Stimulated activated CD4-positive, alpha-beta T cell treated with anti-CD3 and anti-CD28 coated beads, Interleukin-1b, Interleukin-23, amount 100 ng/mL, for 24 hours (primary cell): ENCODE measurements around the gene NCAPG.

ENCODE experiments used
- DNase-seq, 4 experiments: peaks; one replicate each; pipeline ENCODE4 v3.0.0-alpha.2; 2020; ENCODE audit warnings: low read depth in 4 of 4, low spot score in 1 of 4

Gene NCAPG, protein sequence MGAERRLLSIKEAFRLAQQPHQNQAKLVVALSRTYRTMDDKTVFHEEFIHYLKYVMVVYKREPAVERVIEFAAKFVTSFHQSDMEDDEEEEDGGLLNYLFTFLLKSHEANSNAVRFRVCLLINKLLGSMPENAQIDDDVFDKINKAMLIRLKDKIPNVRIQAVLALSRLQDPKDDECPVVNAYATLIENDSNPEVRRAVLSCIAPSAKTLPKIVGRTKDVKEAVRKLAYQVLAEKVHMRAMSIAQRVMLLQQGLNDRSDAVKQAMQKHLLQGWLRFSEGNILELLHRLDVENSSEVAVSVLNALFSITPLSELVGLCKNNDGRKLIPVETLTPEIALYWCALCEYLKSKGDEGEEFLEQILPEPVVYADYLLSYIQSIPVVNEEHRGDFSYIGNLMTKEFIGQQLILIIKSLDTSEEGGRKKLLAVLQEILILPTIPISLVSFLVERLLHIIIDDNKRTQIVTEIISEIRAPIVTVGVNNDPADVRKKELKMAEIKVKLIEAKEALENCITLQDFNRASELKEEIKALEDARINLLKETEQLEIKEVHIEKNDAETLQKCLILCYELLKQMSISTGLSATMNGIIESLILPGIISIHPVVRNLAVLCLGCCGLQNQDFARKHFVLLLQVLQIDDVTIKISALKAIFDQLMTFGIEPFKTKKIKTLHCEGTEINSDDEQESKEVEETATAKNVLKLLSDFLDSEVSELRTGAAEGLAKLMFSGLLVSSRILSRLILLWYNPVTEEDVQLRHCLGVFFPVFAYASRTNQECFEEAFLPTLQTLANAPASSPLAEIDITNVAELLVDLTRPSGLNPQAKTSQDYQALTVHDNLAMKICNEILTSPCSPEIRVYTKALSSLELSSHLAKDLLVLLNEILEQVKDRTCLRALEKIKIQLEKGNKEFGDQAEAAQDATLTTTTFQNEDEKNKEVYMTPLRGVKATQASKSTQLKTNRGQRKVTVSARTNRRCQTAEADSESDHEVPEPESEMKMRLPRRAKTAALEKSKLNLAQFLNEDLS

DNA sequence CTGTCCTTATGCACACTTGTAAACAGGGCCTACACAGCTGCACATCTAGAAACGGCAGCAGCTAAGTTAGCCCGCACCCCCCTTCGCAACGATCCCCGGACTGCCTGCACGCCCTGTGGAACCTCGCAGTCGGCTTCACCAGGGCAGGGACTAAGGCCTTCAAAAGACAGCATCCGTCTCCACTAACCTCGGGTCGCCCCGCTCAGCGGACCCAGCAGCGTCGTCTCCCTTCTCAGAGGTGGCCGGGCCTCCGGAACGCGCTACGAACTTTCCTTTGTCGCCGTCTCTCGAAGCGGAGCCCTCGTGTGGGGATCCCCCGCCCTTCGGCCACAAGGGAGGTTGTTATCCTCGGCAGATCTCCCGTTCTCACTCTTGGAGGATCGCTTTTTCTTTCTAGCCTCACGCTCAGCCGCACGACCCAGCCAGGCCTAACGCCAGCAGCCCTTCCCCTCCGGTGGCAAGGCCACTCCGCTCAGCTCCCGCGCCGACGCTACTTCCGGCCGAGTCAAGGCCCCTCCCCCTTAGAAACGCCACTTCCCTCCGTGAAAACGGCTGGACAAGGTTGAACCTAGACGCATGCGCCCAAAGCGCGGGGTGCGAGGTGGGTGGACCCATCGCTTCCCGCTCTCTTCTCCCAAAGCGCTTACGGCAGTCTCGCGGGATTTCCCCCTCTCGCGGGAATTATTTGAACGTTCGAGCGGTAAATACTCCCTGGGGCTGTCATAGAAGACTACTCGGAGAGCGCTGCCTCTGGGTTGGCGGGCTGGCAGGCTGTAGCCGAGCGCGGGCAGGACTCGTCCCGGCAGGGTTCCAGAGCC lies at the start of gene NCAPG, which contains the start of gene DCAF16:
Gene NCAPG (plus strand): TSS at position 720 of the 818 bp plus-strand sequence. CDS start 99 bp downstream, outside the sequence.
Gene DCAF16 (minus strand): TSS at position 498 of the 818 bp plus-strand sequence. CDS start 6,616 bp downstream, outside the sequence.
- peak; percentile 96 to 99 (median 99) for DNase-seq

DNA sequence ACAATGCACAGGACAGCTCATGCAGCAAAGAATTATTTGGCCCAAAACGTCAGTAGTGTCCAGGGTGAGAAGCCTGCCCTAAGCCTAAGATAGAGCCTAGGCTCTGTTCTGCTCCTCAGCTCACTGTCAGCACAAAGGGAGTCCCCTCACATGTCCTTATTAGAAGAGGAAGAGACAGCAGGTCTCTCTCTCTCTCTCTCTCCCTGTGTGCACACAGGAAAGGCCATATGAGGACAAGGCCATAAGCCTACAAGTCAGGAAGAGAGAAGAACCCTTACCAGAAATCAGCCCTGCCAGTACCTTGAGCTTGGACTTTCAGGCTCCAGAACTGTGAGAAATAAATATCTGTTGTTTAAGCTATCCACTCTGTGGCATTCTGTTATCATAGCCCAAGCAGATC lies 49.7 kb upstream of the NCAPG start:
- DNase-seq: no peak

DNA sequence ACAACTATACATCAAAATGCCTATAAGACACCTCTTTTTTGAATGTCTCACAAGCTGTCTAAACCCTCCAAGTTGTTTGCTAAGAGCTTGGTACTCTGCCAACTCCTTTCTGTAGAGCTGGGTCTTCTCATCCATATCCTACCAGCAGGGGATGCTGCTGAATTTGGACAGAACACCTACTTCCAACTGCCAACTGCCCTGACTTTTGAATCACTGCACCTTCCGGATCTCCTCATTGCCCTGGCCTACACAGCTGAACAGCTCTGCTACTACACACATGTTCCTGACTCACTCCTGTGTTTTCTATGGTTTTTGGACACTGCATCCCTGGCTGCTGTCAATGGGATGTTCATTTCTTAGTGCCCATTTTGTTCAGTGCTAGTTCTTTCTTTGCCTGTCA lies 48.1 kb upstream of the NCAPG start:
- no peak for DNase-seq

DNA sequence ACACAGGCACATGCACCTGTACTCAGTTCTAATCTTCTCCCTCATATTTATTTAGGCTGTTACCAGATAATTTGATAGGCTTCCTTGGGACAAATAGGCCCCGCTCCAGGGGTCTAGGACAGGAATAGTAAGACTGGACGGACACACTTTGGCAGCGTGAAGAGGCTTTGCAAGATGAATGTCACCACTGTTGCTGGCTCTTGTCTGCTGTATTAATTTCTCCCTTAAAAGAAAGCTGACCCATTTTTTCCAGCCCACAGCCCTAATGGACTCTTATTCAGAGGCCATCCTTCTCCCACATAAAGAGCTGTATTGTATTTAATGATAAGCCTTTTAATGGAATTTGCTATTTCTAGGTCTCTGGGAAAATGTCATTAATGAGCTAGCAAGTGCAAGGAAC lies 47.4 kb upstream of the NCAPG start:
- DNase-seq: no peak

DNA sequence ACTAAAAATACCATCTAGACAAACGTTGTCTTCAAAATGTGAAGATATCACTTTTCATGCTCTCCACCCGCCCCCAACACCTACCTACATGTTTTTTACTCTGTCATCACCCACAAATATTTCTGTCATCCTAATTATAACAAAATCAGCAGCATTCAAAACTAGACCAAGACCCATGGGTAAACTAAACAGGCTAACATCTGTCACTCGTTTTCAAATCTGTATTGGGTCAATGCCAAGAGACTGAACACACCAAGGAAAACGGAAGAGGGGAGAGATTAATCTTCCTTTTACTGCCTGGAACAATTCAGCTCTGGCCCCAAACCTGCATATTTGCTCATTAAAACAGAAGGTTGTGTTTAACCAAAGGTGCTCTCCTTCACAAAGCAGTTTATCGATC lies 46.8 kb upstream of the NCAPG start:
- no peak for DNase-seq

DNA sequence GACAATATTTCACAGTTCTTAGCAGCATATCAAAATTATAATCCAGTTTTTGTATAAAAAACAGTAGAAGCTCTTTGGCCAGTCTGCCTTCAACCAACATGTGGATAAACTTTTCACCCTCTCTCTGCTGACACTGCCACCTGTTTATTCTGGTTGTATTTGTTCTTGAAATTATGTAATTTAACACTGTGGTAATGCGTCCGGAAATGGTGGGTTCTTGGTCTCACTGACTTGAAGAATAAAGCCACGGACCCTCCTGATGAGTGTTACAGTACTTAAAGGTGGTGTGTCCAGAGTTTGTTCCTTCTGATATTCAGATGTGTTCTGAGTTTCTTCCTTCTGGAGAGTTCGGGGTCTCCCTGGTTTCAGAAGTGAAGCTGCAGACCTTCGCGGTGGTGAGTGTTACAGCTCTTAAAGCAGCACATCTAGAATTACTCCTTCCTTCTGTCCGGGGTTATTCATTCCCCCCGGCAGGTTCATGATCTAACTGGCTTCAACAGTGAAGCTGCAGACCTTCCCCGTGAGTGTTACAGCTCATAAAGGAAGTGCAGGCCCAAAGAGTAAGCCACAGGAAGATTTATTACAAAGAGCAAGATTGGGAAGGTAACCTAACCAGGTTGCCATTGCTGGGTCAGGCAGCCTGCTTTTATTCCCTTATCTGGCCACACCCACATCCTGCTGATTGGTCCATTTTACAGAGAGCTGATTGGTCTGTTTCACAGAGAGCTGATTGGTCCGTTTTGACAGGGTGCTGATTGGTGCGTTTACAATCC lies 45.1 kb upstream of the NCAPG start:
- no peak for DNase-seq

DNA sequence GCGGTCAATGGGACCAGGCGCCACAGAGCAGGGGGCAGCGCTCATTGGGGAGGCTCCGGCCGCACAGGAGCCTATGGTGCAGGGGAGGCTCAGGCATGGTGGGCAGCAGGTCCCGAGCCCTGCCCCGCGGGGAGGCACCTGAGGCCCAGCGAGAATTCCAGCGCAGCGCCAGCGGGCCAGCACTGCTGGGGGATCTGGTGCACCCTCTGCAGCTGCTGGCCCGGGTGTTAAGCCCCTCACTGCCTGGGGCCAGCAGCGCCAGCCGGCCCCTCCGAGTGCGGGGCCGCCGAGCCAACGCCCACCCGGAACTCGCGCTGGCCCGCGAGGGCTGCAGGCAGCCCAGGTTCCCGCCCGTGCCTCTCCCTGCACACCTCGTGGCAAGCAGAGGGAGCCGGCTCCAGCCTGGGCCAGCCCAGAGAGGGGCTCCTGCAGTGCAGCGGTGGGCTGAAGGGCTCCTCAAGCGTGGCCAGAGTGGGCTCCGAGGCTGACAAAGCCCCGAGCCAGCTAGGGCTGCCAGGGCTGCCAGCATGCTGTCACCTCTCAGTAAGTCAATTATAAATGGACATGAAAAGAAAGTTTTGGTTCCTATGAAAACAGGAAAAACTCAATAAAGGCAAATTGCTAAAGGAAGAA lies 43.8 kb upstream of the NCAPG start:
- no peak for DNase-seq

DNA sequence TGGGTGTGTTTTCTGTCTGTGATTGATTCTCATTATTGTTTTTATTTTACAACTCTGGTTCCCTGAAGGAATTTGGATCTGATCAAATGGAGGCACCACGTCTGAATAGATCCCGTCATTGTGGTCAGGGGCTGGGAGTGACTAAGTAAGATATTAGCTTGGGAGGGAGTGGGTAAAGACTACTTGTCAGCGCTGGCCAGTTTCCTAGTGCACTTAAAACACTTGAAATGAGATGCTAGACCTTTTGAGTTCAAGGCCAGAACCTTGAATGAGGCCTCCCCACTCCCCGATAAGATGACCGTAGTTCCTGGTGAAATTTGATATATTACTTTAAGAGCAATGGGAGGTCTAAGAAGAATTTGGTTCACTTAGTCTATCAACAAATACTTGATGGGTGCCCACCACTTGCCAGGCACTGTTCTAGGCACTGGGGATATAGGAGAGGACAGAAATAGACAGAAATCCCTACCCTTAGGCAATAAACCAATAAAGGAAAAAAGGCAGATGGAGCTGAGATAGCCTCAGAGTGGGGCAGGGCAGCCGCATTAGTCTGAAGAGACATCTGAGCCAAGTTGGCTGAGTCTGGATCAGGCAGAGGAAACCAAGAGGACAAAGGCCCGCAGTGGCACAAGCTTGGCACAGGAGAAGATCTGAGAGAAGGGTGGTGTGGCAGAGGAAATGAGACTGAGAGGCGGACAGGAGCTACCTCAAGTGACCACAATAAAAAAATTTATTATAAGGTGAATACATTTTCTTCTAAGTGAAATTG lies 41.2 kb upstream of the NCAPG start:
- no peak for DNase-seq

DNA sequence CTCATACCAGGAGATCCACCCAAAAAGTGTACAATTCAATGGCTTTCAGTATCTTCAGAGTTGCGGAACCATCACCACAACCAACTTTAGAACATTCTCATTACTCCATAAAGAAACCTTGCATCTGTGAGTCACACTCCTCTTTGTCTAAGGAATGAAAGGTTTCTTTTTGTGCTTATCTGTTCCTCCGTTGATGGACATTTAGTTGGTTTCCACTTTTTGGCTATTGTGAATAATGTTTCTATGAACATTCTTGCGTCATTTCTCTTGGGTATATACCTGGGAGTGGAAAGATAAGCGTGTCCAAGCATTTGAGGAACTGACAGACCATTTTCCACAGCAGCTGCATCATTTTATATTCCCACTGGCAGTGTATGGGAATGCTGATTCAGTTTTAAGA lies 39.9 kb upstream of the NCAPG start:
- DNase-seq: no peak

DNA sequence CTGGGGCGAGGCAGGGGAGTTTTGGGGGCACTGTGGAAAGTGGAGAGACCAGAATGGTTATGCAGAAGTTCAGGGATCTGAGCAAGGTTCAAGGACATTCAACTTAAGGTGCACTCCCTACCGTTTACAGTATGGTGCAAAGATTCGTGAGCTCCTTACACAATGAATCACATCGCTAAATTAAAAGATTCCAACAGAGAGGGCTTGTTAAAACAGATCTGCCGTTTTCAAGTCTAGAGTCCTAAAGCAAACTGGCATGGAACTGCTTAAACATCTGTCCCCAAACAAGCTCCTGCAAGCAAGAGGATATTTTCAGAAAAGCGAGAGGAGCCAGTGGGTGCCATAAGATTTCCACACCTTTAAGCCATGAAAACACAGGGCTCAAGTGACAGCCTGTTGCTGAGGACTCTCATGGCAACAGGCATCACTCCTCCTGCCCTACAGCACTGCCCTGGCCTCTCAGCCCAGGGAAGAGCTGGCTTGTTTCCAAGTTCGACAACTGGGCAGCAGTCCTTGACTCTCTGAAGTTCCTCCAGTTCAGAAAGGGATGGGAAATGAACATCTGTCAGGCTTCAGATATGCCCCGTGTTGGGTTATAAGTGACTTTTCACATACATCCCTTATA lies 39.4 kb upstream of the NCAPG start:
- no peak for DNase-seq

DNA sequence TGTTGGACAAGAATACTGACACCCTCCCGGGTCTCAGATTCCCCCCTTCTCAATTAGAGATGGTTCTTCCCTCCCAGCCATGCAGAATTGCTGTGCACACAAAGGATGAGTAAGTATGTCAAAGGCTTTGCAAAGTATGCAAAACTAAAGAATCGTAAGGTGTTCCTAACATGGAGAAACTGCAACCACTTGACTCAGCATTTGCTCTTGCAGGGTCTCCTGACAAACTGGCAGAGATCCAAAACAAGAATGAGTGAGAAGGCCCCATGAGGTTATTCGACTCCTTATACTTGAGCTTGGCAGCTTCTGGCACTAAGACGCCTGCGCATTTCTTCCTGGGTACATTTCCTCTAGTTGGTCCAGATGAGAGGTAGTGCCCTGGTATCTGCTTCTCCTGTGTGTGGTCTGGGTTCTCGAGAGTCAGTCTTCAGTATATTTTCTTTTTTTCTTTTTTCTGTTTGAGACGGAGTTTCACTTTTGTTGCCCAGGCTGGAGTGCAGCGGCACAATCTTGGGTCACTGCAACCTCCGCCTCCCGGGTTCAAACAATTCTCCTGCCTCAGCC lies 37.6 kb upstream of the NCAPG start:
- DNase-seq: no peak

DNA sequence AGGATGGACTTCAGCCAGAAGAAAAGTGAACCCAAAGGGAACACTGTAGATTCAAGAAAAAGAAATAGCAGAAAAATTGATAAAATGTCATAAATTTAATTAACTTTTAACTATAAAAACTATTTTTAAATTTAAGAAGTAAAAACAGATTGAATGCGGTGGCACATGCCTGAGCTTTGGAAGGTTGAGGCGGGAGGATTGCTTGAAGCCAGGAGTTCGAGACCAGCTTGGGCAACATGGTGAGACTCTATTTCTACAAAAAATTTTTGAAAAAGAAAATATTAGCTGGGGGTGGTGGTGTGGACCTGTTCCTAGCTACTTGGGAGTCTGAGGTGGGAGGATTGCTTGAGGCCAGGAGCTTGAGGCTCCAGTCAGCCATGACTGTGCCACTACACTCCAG lies 32.3 kb upstream of the NCAPG start:
- DNase-seq: no peak

DNA sequence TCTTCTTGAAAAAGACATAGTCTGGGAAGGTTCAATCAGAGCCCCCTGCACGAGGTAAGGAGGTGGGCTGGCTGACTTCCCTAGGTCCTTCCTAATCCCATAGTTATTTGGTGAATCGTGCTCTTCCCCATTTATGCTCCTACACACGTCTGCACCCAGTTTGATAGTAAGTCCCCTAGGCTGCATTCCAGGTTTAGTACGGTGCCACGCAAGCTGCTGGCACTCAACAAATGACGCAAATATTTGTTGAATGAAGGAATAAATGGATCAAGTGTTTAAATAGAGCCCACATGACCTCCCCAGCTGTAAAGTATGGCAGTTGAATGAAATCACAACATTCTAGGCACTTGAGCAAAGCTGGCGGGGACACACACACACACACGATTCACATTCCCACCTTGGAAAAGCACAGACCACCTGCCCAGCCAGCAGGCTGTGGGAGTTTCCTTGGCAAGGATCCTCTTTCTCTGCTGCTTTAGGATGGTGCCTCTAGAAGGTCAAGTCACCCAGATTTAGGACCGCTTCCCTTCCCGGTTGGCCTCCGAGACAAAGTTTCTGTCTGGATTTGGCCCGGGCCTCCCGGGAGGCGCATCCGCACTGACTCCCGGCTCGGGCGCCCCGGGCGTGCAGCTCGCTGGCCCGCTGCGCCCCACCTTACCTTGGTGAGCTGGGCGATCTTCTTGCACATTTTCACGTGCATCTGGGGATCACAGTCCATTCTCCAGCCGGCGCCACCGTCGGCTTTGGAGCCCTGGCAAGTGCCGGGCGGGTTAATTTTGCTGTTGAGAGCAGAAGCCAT lies 30.1 kb upstream of the NCAPG start:
- no peak for DNase-seq

DNA sequence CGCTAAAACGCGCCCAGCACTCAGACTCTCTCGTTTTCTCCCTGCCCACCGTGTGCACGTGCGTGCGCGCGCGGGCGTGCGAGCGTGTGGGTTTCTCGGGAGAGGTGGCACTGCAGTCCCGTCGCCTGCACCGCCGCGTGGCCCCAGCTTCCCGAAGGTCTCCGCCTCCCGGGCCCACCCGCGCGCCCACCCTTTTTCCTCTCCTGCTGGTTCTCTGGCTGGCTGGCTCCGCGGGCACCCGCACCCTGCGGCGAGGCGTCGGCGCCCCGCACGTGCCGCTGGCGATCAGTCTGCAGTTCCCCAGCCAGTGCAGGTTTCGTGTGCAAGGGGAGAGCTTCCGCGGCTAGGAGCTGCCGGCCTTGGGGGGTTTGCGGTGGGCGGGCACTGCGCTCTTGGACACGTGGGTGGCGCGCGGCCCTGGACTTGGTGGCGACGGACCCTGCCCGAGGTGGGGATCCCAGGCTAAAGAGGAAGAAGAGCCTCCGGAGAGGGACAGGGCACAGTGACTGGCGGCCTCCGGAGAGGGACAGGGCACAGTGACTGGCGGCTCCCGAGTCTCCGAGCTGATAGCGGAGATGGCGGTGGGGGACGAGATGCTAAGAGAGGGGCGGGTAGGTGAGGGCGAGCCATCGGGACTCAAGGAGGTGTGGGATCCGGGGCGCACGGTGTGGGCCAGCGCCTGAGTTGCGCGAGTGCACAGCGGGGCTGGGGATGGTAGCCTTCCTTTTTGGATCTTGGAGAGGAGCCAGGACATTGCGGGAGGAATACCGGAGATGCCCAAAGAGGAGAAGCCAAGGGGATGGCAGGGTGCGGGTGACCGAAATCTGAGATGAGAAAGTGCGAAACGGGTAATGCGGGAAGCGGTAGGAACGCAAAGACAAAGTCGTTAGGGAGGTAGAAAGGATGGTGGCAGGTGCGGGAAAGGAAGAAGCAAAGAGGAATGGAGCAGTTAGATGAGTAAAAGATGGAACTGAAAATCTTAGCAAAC lies 29.2 kb upstream of the NCAPG start, which contains the start of gene FAM184B:
Gene FAM184B (minus strand): TSS at position 322 of the 988 bp plus-strand sequence. CDS start 322 bp downstream, outside the sequence.
- no peak for DNase-seq

DNA sequence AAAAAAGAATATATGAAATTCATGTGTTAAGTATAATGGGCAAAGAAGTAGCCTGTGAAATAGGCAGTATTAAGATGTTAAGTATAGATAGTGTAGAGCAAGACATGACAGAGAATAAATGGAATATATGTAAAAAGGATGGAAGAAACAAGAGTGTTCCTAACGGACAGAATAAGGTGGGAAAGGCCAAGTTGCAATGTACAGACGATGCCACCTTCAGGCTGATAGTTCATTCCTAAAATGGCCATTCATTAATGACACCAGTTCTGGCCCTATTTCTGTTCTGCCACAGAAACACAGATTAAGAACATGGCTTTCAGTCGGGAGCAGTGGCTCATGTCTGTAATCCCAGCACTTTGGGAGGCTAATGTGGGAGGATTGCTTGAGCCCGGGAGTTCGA lies 24.9 kb upstream of the NCAPG start:
- no peak for DNase-seq

DNA sequence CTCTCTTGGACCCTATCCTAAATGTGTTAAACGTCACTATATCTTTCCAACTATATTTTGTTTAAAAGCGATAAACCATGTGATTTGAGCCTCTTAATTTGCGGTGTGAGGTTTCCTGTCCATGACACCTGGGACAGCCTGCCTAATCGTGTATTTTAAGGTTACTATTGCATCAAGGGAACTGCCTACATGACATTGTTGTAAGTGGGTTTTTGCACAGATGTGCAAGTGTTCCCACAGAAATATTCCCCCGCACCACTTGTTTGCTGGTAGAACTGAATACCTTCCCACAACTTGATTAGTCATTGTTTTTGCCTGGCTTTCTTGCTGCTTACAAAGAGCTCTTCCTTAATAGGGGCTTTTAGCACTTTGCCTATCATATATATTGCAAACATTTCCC lies 24.2 kb upstream of the NCAPG start:
- no peak for DNase-seq
